Endothelial cell of umbilical vein (primary cell): Measurements from ENCODE around the gene SNX4. TPM values are rescaled to one million over a fixed set of nuclear protein-coding genes. Genes with fewer than 3 reads are reported as not detected.
"Not testable (repeated sequence)": the region's sequence is repeated elsewhere in the genome, so short reads cannot be mapped to it uniquely, and the experiment has no call there.

Source experiments
- BruUV-seq: library from RNA; stranded (reverse); fragments of 400-500 nt; replicated peaks from 2 replicates; lab custom pipeline; 2021; lab: Mats Ljungman, UMichigan
- CTCF ChIA-PET: fragments of 300-600, 350-600 bp; sonication (Branson Sonifier 250); formaldehyde crosslinking; loops from one replicate; lab custom pipeline; 2021; ENCODE audit warnings: antibody characterized with exemption, inconsistent platforms; lab: Charles Lee
- POLR2A ChIA-PET: fragments of 300-600, 350-600 bp; sonication (Branson Sonifier 250); formaldehyde crosslinking; loops from one replicate; lab custom pipeline; 2021; ENCODE audit warnings: antibody characterized with exemption, inconsistent platforms; lab: Charles Lee
- DNase-seq: peaks from one replicate; pipeline ENCODE4 v3.0.0-alpha.2; 2011; ENCODE audit warnings: low read depth, low spot score
- FAIRE-seq: peaks from 2 replicates; lab custom pipeline; 2011; peaks lifted over from hg19 to GRCh38; lab: Jason Lieb, UNC
- H2AFZ ChIP-seq: 2 replicates; pipeline ENCODE4 v1.6.0; 2012; ENCODE audit warnings: low read depth, low read length, control low read depth, inconsistent platforms
- H3K27ac ChIP-seq: 2 replicates; pipeline ENCODE4 v1.5.1; 2011; ENCODE audit warnings: low read depth, mild to moderate bottlenecking, control low read depth, low read length, moderate library complexity; ENCODE audit not compliant: insufficient read depth
- H3K27me3 ChIP-seq, 2 experiments: 2 replicates each; pipeline versions ENCODE4 v1.6.0 to v1.6.1; 2011; ENCODE audit warnings: low read length in 2 of 2, mixed read lengths in 1 of 2; ENCODE audit not compliant: control insufficient read depth in 2 of 2, insufficient read depth in 2 of 2
- H3K36me3 ChIP-seq, 2 experiments: 2 replicates in 1 of 2; 3 replicates in 1 of 2; pipeline ENCODE4 v1.5.1; 2011; ENCODE audit warnings: low read length in 2 of 2, mild to moderate bottlenecking in 1 of 2, moderate library complexity in 1 of 2; ENCODE audit not compliant: control insufficient read depth in 2 of 2, insufficient read depth in 2 of 2; ENCODE audit errors: extremely low read depth in 1 of 2
- H3K4me1 ChIP-seq: 3 replicates; pipeline ENCODE4 v1.5.1; 2011; ENCODE audit warnings: mild to moderate bottlenecking, low read length; ENCODE audit not compliant: control insufficient read depth, insufficient read depth; ENCODE audit errors: extremely low read depth
- H3K4me2 ChIP-seq: 2 replicates; pipeline ENCODE4 v1.6.1; 2011; ENCODE audit warnings: low read length, control low read depth, mixed read lengths; ENCODE audit not compliant: insufficient read depth
- H3K4me3 ChIP-seq, 3 experiments: fragments of 200-600 bp in 1 of 3; sonication (generic), shearing (Covaris generic) in 1 of 3; replicated peaks in 1 of 3; 2 replicates each; pipeline ENCODE4 v1.5.1; 2011 to 2016; ENCODE audit warnings: control low read depth in 3 of 3, low read length in 3 of 3, mild to moderate bottlenecking in 2 of 3, inconsistent platforms in 1 of 3, low read depth in 1 of 3, moderate library complexity in 1 of 3; ENCODE audit not compliant: insufficient read depth in 1 of 3
- H3K79me2 ChIP-seq: 2 replicates; pipeline ENCODE4 v1.6.0; 2012; ENCODE audit warnings: low read length, inconsistent platforms; ENCODE audit not compliant: control insufficient read depth, insufficient read depth
- H3K9ac ChIP-seq: replicated peaks from 2 replicates; pipeline ENCODE3; 2011; ENCODE audit warnings: low read length, control low read depth; ENCODE audit not compliant: insufficient read depth; ENCODE audit errors: extremely low read depth
- H3K9me1 ChIP-seq: replicated peaks from 3 replicates; pipeline ENCODE4 v1.6.0; 2011; ENCODE audit warnings: mild to moderate bottlenecking, low read length; ENCODE audit not compliant: control insufficient read depth, insufficient read depth; ENCODE audit errors: extremely low read depth
- H3K9me3 ChIP-seq: replicated peaks from 2 replicates; pipeline ENCODE4 v1.5.1; 2012; ENCODE audit warnings: low read length, inconsistent platforms; ENCODE audit not compliant: control insufficient read depth, insufficient read depth
- H4K20me1 ChIP-seq: replicated peaks from 2 replicates; pipeline ENCODE3; 2011; ENCODE audit warnings: mild to moderate bottlenecking, low read length; ENCODE audit not compliant: control insufficient read depth, insufficient read depth; ENCODE audit errors: extremely low read depth
- EZH2 ChIP-seq: IDR thresholded peaks from 2 replicates; pipeline ENCODE4 v1.6.1; 2012; ENCODE audit warnings: borderline replicate concordance, low read depth, mild to moderate bottlenecking, moderate library complexity, low read length, inconsistent platforms; ENCODE audit not compliant: severe bottlenecking
- FOS ChIP-seq: IDR thresholded peaks from 2 replicates; pipeline ENCODE4 v1.6.1; 2011; ENCODE audit warnings: mild to moderate bottlenecking, low read length, moderate library complexity, borderline replicate concordance; ENCODE audit not compliant: insufficient read depth
- GATA2 ChIP-seq: IDR thresholded peaks from 2 replicates; pipeline ENCODE4 v1.7.0; 2011; ENCODE audit warnings: low read depth, mild to moderate bottlenecking, moderate library complexity, mixed read lengths, low read length; ENCODE audit not compliant: insufficient read length, insufficient read depth
- JUN ChIP-seq: IDR thresholded peaks from 2 replicates; pipeline ENCODE4 v1.6.1; 2011; ENCODE audit warnings: borderline replicate concordance, low read depth; ENCODE audit not compliant: insufficient read length, insufficient read depth
- MYC ChIP-seq: IDR thresholded peaks from one replicate; pipeline ENCODE4 v1.6.1; 2011; ENCODE audit warnings: mild to moderate bottlenecking, low read depth, low read length
- POLR2A ChIP-seq: IDR thresholded peaks from 2 replicates; pipeline ENCODE4 v1.6.1; 2012; ENCODE audit warnings: low read depth, mild to moderate bottlenecking, control low read depth, low read length
- POLR2AphosphoS5 ChIP-seq: IDR thresholded peaks from 2 replicates; pipeline ENCODE4 v1.6.1; 2012; ENCODE audit warnings: low read depth, mild to moderate bottlenecking, control low read depth, low read length, moderate library complexity; ENCODE audit not compliant: insufficient read depth
- dilution Hi-C: fragments of 300-500 bp; cut with MboI; formaldehyde crosslinking; loops from one replicate; pipeline ENCODE4 v1.15.0; 2019; ENCODE audit warnings: low sequenced_read_pairs; ENCODE audit not compliant: extremely low pct_ligation_motif_present
- intact Hi-C: fragments of 100-400 bp; cut with micrococcal nuclease; formaldehyde crosslinking; loops from one replicate; pipeline ENCODE4 v1.10.0; 2022
- polyA plus RNA-seq, 4 experiments: library from polyadenylated mRNA; depleted of rRNA in 3 of 4; stranded (reverse) in 3 of 4; unstranded in 1 of 4; fragments of >200 nt; gene quantifications; 2 replicates each; pipeline versions ENCODE4 v1.2.1 to v1.2.3, GENCODE V29; 2011 to 2012; ENCODE audit warnings: missing spikeins in 1 of 4
- total RNA-seq: library from RNA; stranded (reverse); gene quantifications from 2 replicates; pipeline ENCODE4 v1.2.3, GENCODE V29; 2021
- TF ChIP-seq, protein P1 (sequence below): IDR thresholded peaks from 2 replicates; pipeline ENCODE4 v1.6.1; 2011; ENCODE audit not compliant: insufficient read depth, insufficient read length
- TF ChIP-seq, protein P2 (sequence below), 2 donors: IDR thresholded peaks; 1 replicate in 1 of 2; 2 replicates in 1 of 2; pipeline ENCODE4 v1.5.1; 2011; ENCODE audit warnings: low read length in 2 of 2, mild to moderate bottlenecking in 2 of 2, moderate library complexity in 2 of 2, control low read depth in 1 of 2, inconsistent platforms in 1 of 2, low read depth in 1 of 2; ENCODE audit not compliant: insufficient read depth in 1 of 2; ENCODE audit errors: extremely low read depth in 1 of 2

Gene SNX4
- total and polyA plus RNA-seq, 2 donors (not counting 3 experiments of a cell fraction or from before 2014, with no cell fraction given) = 7.5 to 39.2 TPM

DNA sequence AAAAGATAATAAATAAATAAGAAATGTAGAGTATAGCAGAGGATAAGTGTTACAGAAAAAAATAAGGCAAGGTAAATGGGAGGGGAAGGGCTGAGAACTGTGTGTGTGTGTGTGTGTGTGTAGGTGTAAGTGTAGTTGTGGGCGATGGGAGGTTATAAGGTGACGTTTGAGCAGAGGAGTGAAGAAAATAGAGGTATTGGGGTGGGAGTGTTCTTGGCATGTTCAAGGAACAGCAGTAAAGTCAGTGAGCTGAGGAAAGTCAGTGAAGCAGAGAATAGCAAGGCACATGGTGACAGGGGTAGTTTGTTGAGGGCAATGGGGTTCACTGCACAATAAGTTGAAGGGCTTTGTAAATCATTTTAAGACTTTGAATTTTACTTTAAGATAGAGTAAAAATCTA, 113.9 kb downstream of the SNX4 start:
- intact Hi-C loops (no loop called here), dilution Hi-C loops (no loop called here)
- POLR2A ChIA-PET = no interaction called here

DNA sequence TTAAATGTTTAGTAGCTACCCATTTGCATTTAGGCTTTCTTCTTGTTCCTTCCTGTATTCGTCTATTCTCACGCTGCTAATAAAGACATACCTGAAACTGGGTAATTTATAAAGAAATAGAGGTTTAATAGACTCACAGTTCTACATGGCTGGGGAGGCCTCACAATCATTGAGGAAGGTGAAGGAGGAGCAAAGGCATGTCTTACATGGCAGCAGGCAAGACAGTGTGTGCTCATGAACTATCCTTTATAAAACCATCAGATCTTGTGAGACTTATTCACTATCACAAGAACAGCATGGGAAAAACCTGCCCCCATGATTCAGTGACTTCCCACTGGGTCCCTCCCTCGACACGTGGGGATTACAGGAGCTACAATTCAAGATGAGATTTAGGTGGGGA, 114.5 kb downstream of the SNX4 start:
- intact Hi-C loops, H3K79me2 ChIP-seq, DNase-seq, BruUV-seq, H3K4me2 ChIP-seq, H3K36me3 ChIP-seq, FAIRE-seq, H3K27ac ChIP-seq, H3K4me1 ChIP-seq, H3K9ac ChIP-seq, H3K9me1 ChIP-seq, H3K9me3 ChIP-seq, H3K4me3 ChIP-seq, dilution Hi-C loops, POLR2A ChIA-PET, H4K20me1 ChIP-seq, H2AFZ ChIP-seq: not testable (repeated sequence)
- H3K27me3 ChIP-seq = peaks cover 16 to 20% of the 10 kb centered on the region in 2 experiments
- CTCF ChIA-PET = interaction anchor here (1.0 kb wide), 1 partner anchor 19 kb away, joined by 3 read pairs; no protein-coding TSS in a partner anchor

More for the DNA sequence above, 113.9 kb downstream of the SNX4 start:
- DNase-seq (no peak), FAIRE-seq (no peak)
- no peak overlapping the region for H3K9ac ChIP-seq
- H3K9me1 ChIP-seq = no peaks in the 10 kb centered on the region
- no peak overlapping the region for H3K4me2 ChIP-seq
- H3K9me3 ChIP-seq = no peaks in the 10 kb centered on the region
- H3K4me1 ChIP-seq = no peaks in the 10 kb centered on the region
- H3K4me3 ChIP-seq = no peak overlapping the region
- no peak overlapping the region for H3K27ac ChIP-seq
- CTCF ChIA-PET = interaction anchor here (1.0 kb wide), 1 partner anchor 18 kb away, joined by 3 read pairs; no protein-coding TSS in a partner anchor
- H3K36me3 ChIP-seq = no peaks in the 10 kb centered on the region
- BruUV-seq = no TSS peak
- H2AFZ ChIP-seq = no peak overlapping the region
- no peaks in the 10 kb centered on the region for H3K79me2 ChIP-seq
- TF ChIP-seq, protein P1, sequence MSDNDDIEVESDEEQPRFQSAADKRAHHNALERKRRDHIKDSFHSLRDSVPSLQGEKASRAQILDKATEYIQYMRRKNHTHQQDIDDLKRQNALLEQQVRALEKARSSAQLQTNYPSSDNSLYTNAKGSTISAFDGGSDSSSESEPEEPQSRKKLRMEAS = no peak
- no peak for TF ChIP-seq POLR2AphosphoS5
- TF ChIP-seq GATA2 = no peak
- no peak for TF ChIP-seq POLR2A
- TF ChIP-seq, protein P2, sequence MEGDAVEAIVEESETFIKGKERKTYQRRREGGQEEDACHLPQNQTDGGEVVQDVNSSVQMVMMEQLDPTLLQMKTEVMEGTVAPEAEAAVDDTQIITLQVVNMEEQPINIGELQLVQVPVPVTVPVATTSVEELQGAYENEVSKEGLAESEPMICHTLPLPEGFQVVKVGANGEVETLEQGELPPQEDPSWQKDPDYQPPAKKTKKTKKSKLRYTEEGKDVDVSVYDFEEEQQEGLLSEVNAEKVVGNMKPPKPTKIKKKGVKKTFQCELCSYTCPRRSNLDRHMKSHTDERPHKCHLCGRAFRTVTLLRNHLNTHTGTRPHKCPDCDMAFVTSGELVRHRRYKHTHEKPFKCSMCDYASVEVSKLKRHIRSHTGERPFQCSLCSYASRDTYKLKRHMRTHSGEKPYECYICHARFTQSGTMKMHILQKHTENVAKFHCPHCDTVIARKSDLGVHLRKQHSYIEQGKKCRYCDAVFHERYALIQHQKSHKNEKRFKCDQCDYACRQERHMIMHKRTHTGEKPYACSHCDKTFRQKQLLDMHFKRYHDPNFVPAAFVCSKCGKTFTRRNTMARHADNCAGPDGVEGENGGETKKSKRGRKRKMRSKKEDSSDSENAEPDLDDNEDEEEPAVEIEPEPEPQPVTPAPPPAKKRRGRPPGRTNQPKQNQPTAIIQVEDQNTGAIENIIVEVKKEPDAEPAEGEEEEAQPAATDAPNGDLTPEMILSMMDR (IDR thresholded peaks at IDR 0.05; ENCODE audit: extremely low read depth in 1 of 2, insufficient read depth in 1 of 2, low read depth in 1 of 2, low read length in 2 of 2) = no peak
- TF ChIP-seq MYC = no peak
- TF ChIP-seq FOS = no peak
- TF ChIP-seq EZH2 = no peak
- no peak for TF ChIP-seq JUN
- H4K20me1 ChIP-seq = no peaks in the 10 kb centered on the region
- H3K27me3 ChIP-seq = peaks cover 16 to 19% of the 10 kb centered on the region in 2 experiments
